OCI-LY3 (cell line): ENCODE measurements around the gene ALS2CL.
A peak's percentile ranks its signal among the peaks of the same experiment; 100 is the strongest.

Source experiments
- H2AFZ ChIP-seq: fragments of 200-600, 300-600 bp; shearing (Covaris generic); 2 replicates; pipeline ENCODE4 v1.6.0; 2014; ENCODE audit warnings: antibody characterized with exemption, low read depth, low read length
- H3K27ac ChIP-seq: fragments of 200-600, 300-600 bp; sonication (generic); 2 replicates; pipeline ENCODE4 v1.5.1; 2014; ENCODE audit warnings: mild to moderate bottlenecking, low read length, moderate library complexity, mixed read lengths
- H3K27me3 ChIP-seq: fragments of 200-600, 300-600 bp; sonication (generic); 2 replicates; pipeline ENCODE4 v1.6.1; 2014; ENCODE audit warnings: low read depth, low read length, mixed read lengths
- H3K36me3 ChIP-seq: fragments of 200-600, 300-600 bp; sonication (generic); replicated peaks from 2 replicates; pipeline ENCODE3; 2014; ENCODE audit warnings: low read depth, low read length, mixed read lengths
- H3K4me1 ChIP-seq: fragments of 300-600, 200-600 bp; sonication (generic); 2 replicates; pipeline ENCODE4 v1.6.1; 2014; ENCODE audit warnings: low read length, mixed read lengths
- H3K4me2 ChIP-seq: fragments of 200-600, 300-600 bp; sonication (generic); 2 replicates; pipeline ENCODE4 v1.6.1; 2014; ENCODE audit warnings: low read length, mixed read lengths
- H3K4me3 ChIP-seq: fragments of 300-600, 200-600 bp; sonication (generic); 2 replicates; pipeline ENCODE4 v1.5.1; 2014; ENCODE audit warnings: antibody characterized with exemption, mild to moderate bottlenecking, low read length, moderate library complexity
- H3K79me2 ChIP-seq: fragments of 300-600, 200-600 bp; shearing (Covaris generic); 2 replicates; pipeline ENCODE4 v1.6.1; 2014; ENCODE audit warnings: mild to moderate bottlenecking, low read length, mixed read lengths
- H3K9ac ChIP-seq: fragments of 300-600, 200-600 bp; shearing (Covaris generic); 2 replicates; pipeline ENCODE4 v1.6.0; 2014; ENCODE audit warnings: mild to moderate bottlenecking, low read length, moderate library complexity
- H3K9me3 ChIP-seq: fragments of 200-600, 300-600 bp; shearing (Covaris generic); 2 replicates; pipeline ENCODE4 v1.6.1; 2014; ENCODE audit warnings: low read length, mixed read lengths; ENCODE audit not compliant: insufficient read depth
- H4K20me1 ChIP-seq: fragments of 200-600, 300-600 bp; sonication (generic); 2 replicates; pipeline ENCODE4 v1.6.1; 2016; ENCODE audit warnings: low read length, mixed read lengths; ENCODE audit not compliant: insufficient read depth
- CTCF ChIP-seq: fragments of 200-600, 300-600 bp; sonication (generic); IDR thresholded peaks from 2 replicates; pipeline ENCODE4 v1.5.1; 2014; ENCODE audit warnings: antibody characterized with exemption, low read length, low read depth
- EZH2phosphoT487 ChIP-seq: fragments of 200-600 bp; shearing (Covaris generic); IDR thresholded peaks from 2 replicates; pipeline ENCODE4 v1.6.1; 2018; ENCODE audit warnings: antibody characterized with exemption, mixed run types, low read depth

Gene ALS2CL

DNA sequence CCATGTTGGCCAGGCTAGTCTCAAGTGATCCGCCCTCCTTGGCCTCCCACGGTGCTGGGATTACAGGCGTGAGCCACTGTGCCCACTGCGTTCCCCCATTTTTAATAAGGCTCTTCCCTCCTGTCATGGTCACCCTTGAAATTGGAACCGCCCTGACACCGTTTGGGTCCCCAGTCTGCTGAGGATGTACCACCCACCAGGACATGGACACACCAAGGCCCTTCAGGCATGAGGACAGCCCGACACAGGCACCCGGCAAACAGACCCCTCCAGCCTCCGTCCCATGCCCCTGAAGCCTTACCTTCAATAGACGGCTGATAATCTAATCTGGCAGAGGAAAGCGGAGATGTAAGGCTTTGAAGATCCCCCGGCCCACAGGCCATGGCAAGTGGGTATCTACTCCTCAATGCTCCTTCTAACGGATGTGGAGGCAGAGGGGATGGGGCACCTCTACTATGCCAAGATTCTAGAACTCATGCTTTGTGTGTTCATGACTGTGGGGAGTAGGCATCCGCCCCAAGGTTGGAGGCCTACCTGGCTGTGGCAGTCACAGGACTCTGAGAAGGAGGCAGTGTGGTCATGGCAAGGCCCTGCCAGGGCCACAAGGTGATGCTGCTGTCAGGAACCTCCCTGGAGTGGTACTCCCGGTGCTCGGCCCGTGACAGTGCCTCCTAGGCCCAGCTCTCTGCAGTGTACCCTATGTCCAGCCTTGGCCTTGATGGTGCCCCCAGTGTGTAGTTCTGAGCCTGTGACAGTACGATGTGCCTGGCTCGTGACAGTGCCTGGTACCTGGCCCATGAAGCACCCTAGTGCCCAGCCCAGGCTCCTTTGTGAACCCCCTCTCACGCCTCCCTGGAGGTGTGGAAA, 42.8 kb upstream of the ALS2CL start:
- no peak for TF ChIP-seq EZH2phosphoT487
- Histone ChIP-seq H3K79me2 (no peaks in the 10 kb centered on the region), H3K4me1 (peaks cover 6% of the 10 kb centered on the region), H4K20me1 (no peaks in the 10 kb centered on the region), H3K27me3 (peaks cover 24% of the 10 kb centered on the region), H3K27ac (no peak overlapping the region), H3K4me3 (no peak overlapping the region), H3K4me2 (no peak overlapping the region), H2AFZ (no peak overlapping the region), H3K9me3 (no peaks in the 10 kb centered on the region), H3K9ac (no peak overlapping the region), H3K36me3 (no peaks in the 10 kb centered on the region)

- H2AFZ ChIP-seq, result no peak overlapping the region
- H3K4me2 ChIP-seq, result no peak overlapping the region
- no peak overlapping the region for H3K9ac ChIP-seq
- no peak overlapping the region for H3K27ac ChIP-seq
- H3K79me2 ChIP-seq, result no peaks in the 10 kb centered on the region
- H3K4me3 ChIP-seq, result no peak overlapping the region
- no peaks in the 10 kb centered on the region for H3K36me3 ChIP-seq
- H3K4me1 ChIP-seq, result peaks cover 6% of the 10 kb centered on the region
- H3K27me3 ChIP-seq, result peaks cover 33% of the 10 kb centered on the region
- TF ChIP-seq CTCF, result no peak
- no peaks in the 10 kb centered on the region for H4K20me1 ChIP-seq
- H3K9me3 ChIP-seq, result no peaks in the 10 kb centered on the region
These were observed 41.3 kb upstream of the ALS2CL start for GRCh38 chr3:46734773-46735172.

DNA sequence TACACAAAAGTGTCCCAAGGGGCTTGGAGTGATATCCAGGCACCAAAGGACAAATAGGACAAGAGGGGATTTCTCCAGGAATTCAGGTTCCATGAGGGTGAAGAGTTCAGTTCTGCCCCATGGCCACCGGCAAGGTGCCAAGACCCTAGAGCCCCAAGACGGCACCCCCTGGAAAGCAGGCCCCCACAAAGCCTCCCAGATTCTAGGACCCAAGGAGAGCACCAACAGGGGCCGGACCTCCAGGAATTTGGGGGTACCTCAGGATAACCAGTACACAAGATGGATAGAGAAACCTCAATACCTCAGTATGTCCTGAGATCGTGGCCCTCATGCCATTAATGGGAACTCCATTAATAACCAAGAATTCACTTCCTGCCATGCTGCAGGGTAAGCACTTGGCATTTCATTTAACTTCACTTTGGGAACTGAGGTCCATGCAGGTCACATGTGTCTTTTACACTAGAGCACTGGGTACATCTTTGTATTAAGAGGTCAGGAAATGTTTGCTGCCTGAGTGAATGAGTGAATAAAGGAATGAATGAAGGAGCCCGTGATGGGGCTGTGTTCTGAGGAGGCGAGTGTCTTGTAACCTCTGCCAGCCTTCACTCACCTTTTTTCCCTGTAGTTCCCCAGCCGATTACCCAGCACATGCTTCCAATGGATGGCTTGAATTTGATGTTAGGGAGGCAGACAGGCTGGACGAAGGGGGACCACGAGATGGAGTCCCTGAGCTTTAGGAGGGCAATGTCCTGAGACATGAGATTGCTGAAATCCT, 39.7 kb upstream of the ALS2CL start:
- peaks cover 6% of the 10 kb centered on the region for H3K4me1 ChIP-seq
- peaks cover 36% of the 10 kb centered on the region for H3K27me3 ChIP-seq
- no peaks in the 10 kb centered on the region for H3K36me3 ChIP-seq
- H3K9ac ChIP-seq, result no peak overlapping the region
- H3K79me2 ChIP-seq, result no peaks in the 10 kb centered on the region
- H3K4me2 ChIP-seq, result no peak overlapping the region
- no peaks in the 10 kb centered on the region for H3K9me3 ChIP-seq
- no peak overlapping the region for H2AFZ ChIP-seq
- no peak overlapping the region for H3K27ac ChIP-seq
- no peak overlapping the region for H3K4me3 ChIP-seq
- H4K20me1 ChIP-seq, result no peaks in the 10 kb centered on the region
- TF ChIP-seq EZH2phosphoT487, result no peak
- peak; percentile 37 for TF ChIP-seq CTCF

GRCh38 chr3:46731795-46732194, 38.3 kb upstream of the ALS2CL start:
- H3K9ac ChIP-seq, result no peak overlapping the region
- H3K4me3 ChIP-seq, result no peak overlapping the region
- H4K20me1 ChIP-seq, result no peaks in the 10 kb centered on the region
- H3K4me2 ChIP-seq, result no peak overlapping the region
- no peak overlapping the region for H2AFZ ChIP-seq
- H3K79me2 ChIP-seq, result no peaks in the 10 kb centered on the region
- peaks cover 26% of the 10 kb centered on the region for H3K27me3 ChIP-seq
- no peak for TF ChIP-seq CTCF
- no peak for TF ChIP-seq EZH2phosphoT487
- H3K4me1 ChIP-seq, result peaks cover 6% of the 10 kb centered on the region
- no peaks in the 10 kb centered on the region for H3K9me3 ChIP-seq
- no peak overlapping the region for H3K27ac ChIP-seq
- no peaks in the 10 kb centered on the region for H3K36me3 ChIP-seq
